ENCODE results near the gene EXOC3L1.

GRCh38 chr16:67148656-67149275 lies 41.2 kb downstream of the EXOC3L1 start:
- TF ChIP-seq CTCF (IDR thresholded peaks at IDR 0.05) (no peak), POLR2A (IDR thresholded peaks at IDR 0.05) (no peak), EP300 (IDR thresholded peaks at IDR 0.05) (no peak)
